K562 (cell line): ENCODE measurements around the gene WASF3.

ENCODE experiments used
- POLR2A ChIP-seq: fragments of 450-650 bp; conservative IDR thresholded peaks from 2 replicates; pipeline ENCODE4 v1.6.1; 2016
- TF ChIP-seq, protein P1 (sequence below): sonication (generic); formaldehyde crosslinking; IDR thresholded peaks from 2 replicates; pipeline ENCODE4 v1.8.1; 2022; ENCODE audit warnings: missing genetic modification reagents

DNA sequence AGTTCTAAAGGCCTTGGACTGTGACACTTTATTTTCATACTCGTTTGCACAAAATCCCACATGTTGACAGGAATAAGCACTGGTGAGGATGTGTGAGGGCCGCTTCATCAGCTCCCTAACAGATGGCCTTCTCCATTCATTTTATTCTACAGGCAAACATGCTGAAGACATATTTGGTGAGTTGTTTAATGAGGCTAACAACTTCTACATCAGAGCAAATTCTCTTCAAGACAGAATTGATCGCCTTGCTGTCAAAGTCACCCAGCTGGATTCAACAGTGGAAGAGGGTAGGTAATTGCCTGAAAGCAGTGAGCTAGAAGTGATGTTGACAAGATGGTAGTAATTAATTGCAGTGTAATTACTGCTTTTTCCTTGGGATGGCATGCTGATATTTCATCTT, 107.4 kb downstream of the WASF3 start:
- TF ChIP-seq POLR2A = no peak
- TF ChIP-seq, protein P1, sequence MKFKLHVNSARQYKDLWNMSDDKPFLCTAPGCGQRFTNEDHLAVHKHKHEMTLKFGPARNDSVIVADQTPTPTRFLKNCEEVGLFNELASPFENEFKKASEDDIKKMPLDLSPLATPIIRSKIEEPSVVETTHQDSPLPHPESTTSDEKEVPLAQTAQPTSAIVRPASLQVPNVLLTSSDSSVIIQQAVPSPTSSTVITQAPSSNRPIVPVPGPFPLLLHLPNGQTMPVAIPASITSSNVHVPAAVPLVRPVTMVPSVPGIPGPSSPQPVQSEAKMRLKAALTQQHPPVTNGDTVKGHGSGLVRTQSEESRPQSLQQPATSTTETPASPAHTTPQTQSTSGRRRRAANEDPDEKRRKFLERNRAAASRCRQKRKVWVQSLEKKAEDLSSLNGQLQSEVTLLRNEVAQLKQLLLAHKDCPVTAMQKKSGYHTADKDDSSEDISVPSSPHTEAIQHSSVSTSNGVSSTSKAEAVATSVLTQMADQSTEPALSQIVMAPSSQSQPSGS (CRISPR knock-in tag) = no peak
